Smooth muscle cell (in vitro differentiated cells): ENCODE measurements around the gene LYG1. TPM values are rescaled to one million over a fixed set of nuclear protein-coding genes. Genes with fewer than 3 reads are reported as not detected.
"Not testable (repeated sequence)": the region's sequence is repeated elsewhere in the genome, so short reads cannot be mapped to it uniquely, and the experiment has no call there.

Experiments
- DNase-seq: peaks from one replicate; lab custom pipeline; 2025; ENCODE audit not compliant: unreplicated experiment; lab: John Stamatoyannopoulos, UW
- H2AFZ ChIP-seq: fragments of 200-600 bp; sonication (generic); 2 replicates; pipeline ENCODE4 v1.6.0; 2016; ENCODE audit warnings: antibody characterized with exemption, low read depth, mild to moderate bottlenecking
- H3F3A ChIP-seq: fragments of 200-600 bp; sonication (generic); 2 replicates; pipeline ENCODE4 v1.6.0; 2017; ENCODE audit warnings: antibody characterized with exemption, low read depth
- H3K27ac ChIP-seq: fragments of 200-600 bp; sonication (generic); 2 replicates; pipeline ENCODE4 v1.5.1; 2016; ENCODE audit warnings: low read depth, mild to moderate bottlenecking
- H3K27me3 ChIP-seq: fragments of 200-600 bp; sonication (generic); 2 replicates; pipeline ENCODE4 v1.6.1; 2016; ENCODE audit warnings: low read depth, mild to moderate bottlenecking
- H3K36me3 ChIP-seq: fragments of 200-600 bp; sonication (generic); 2 replicates; pipeline ENCODE4 v1.5.1; 2016; ENCODE audit warnings: low read depth
- H3K4me1 ChIP-seq: fragments of 200-600 bp; sonication (generic); 2 replicates; pipeline ENCODE4 v1.5.1; 2016; ENCODE audit warnings: low read depth
- H3K4me2 ChIP-seq: fragments of 200-600 bp; sonication (generic); 2 replicates; pipeline ENCODE4 v1.6.0; 2016; ENCODE audit warnings: mild to moderate bottlenecking
- H3K4me3 ChIP-seq: fragments of 200-600 bp; sonication (generic); 2 replicates; pipeline ENCODE4 v1.5.1; 2016; ENCODE audit warnings: mild to moderate bottlenecking
- H3K79me2 ChIP-seq: fragments of 200-600 bp; sonication (generic); 2 replicates; pipeline ENCODE4 v1.6.0; 2016; ENCODE audit warnings: low read depth, mild to moderate bottlenecking
- H3K9ac ChIP-seq: fragments of 200-600 bp; sonication (generic); 2 replicates; pipeline ENCODE4 v1.6.0; 2016; ENCODE audit warnings: low read depth
- H3K9me3 ChIP-seq: fragments of 200-600 bp; sonication (generic); replicated peaks from 2 replicates; pipeline ENCODE4 v1.5.1; 2016; ENCODE audit warnings: low read depth
- H4K20me1 ChIP-seq: fragments of 200-600 bp; sonication (generic); 2 replicates; pipeline ENCODE4 v1.6.0; 2016; ENCODE audit warnings: low read depth
- WGBS: methylation state at CpG from one replicate; pipeline ENCODE4 v1.1.7; 2016; ENCODE audit warnings: low lambda C conversion rate; 5-methylcytosine and 5-hydroxymethylcytosine counted together
- polyA plus RNA-seq: library from polyadenylated mRNA; unstranded; fragments of >200 nt; fragmentation: Nextera tagmentation; extraction: Ambion mirVana; gene quantifications from 2 replicates; pipeline ENCODE4 v1.2.1, GENCODE V29; 2016
- total RNA-seq: library from RNA; depleted of rRNA; stranded (reverse); fragments of >200 nt; gene quantifications from 2 replicates; pipeline ENCODE4 v1.2.3, GENCODE V29; 2014
- TF ChIP-seq, protein P1 (sequence below): fragments of 200-600 bp; sonication (generic); IDR thresholded peaks from 2 replicates; pipeline ENCODE4 v1.5.1; 2017; ENCODE audit warnings: borderline replicate concordance, mild to moderate bottlenecking, antibody characterized with exemption; ENCODE audit not compliant: insufficient read depth, poor library complexity, severe bottlenecking

LYG1 gene
- total and polyA plus RNA-seq, 2 experiments from 2014 or later = 0.16 to 1.6 TPM

GRCh38 chr2:99297994-99298393, 3.0 kb downstream of the LYG1 start:
- H3K27ac ChIP-seq = no peak overlapping the region
- TF ChIP-seq, protein P1, sequence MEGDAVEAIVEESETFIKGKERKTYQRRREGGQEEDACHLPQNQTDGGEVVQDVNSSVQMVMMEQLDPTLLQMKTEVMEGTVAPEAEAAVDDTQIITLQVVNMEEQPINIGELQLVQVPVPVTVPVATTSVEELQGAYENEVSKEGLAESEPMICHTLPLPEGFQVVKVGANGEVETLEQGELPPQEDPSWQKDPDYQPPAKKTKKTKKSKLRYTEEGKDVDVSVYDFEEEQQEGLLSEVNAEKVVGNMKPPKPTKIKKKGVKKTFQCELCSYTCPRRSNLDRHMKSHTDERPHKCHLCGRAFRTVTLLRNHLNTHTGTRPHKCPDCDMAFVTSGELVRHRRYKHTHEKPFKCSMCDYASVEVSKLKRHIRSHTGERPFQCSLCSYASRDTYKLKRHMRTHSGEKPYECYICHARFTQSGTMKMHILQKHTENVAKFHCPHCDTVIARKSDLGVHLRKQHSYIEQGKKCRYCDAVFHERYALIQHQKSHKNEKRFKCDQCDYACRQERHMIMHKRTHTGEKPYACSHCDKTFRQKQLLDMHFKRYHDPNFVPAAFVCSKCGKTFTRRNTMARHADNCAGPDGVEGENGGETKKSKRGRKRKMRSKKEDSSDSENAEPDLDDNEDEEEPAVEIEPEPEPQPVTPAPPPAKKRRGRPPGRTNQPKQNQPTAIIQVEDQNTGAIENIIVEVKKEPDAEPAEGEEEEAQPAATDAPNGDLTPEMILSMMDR = no peak
- no peaks in the 10 kb centered on the region for H4K20me1 ChIP-seq
- H3K4me3 ChIP-seq = no peak overlapping the region
- H3K27me3 ChIP-seq = no peaks in the 10 kb centered on the region
- H3K9me3 ChIP-seq = no peaks in the 10 kb centered on the region
- DNase-seq = no peak
- H3K36me3 ChIP-seq = no peaks in the 10 kb centered on the region
- H2AFZ ChIP-seq = no peak overlapping the region
- H3K4me1 ChIP-seq = no peaks in the 10 kb centered on the region
- 70% methylated on average over 2 of the region's 2 CpGs for WGBS
- no peak overlapping the region for H3K9ac ChIP-seq
- no peak overlapping the region for H3K4me2 ChIP-seq
- no peaks in the 10 kb centered on the region for H3K79me2 ChIP-seq
- H3F3A ChIP-seq = no peaks in the 10 kb centered on the region

DNA sequence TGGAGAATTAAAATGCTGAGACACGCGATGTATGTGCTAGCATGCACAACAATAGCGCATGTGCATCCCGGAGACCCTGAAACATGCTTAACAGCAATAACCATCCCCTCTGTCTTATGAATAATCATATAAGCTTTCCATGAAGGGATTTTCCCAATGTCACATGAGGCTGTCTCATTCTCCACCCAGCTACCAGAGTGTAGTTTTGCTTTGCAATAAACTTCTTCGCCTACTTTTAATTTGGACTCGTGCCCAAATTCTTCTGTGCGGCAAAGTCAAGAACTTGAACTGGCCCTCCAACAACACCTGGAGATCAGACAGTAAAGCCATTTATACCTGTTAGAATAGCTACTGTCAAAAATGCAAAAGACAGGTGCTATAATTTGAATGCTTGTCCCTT, 15.5 kb downstream of the LYG1 start:
- Histone ChIP-seq H4K20me1 (no peaks in the 10 kb centered on the region), H3K9ac (no peak overlapping the region), H3K36me3 (peaks cover 8% of the 10 kb centered on the region), H3K4me2 (no peak overlapping the region), H3K9me3 (no peaks in the 10 kb centered on the region), H3K27me3 (no peaks in the 10 kb centered on the region), H3K4me1 (no peaks in the 10 kb centered on the region), H2AFZ (no peak overlapping the region), H3K27ac (no peak overlapping the region), H3K4me3 (no peak overlapping the region), H3F3A (no peaks in the 10 kb centered on the region), H3K79me2 (no peaks in the 10 kb centered on the region)
- TF ChIP-seq, protein P1 = no peak
- DNase-seq = no peak
- WGBS = 96% methylated on average over 7 of the region's 7 CpGs

GRCh38 chr2:99279969-99280695, 20.9 kb downstream of the LYG1 start:
- H3K9me3 ChIP-seq = peaks cover 4% of the 10 kb centered on the region
- no peaks in the 10 kb centered on the region for H3K79me2 ChIP-seq
- H3K4me2 ChIP-seq = no peak overlapping the region
- H3K9ac ChIP-seq = no peak overlapping the region
- H3K27me3 ChIP-seq = no peaks in the 10 kb centered on the region
- no peaks in the 10 kb centered on the region for H3F3A ChIP-seq
- TF ChIP-seq, protein P1 = no peak
- H3K4me3 ChIP-seq = no peak overlapping the region
- no peak for DNase-seq
- no peak overlapping the region for H2AFZ ChIP-seq
- no peak overlapping the region for H3K27ac ChIP-seq
- H3K36me3 ChIP-seq = peaks cover 8% of the 10 kb centered on the region
- H4K20me1 ChIP-seq = no peaks in the 10 kb centered on the region
- H3K4me1 ChIP-seq = no peaks in the 10 kb centered on the region

DNA sequence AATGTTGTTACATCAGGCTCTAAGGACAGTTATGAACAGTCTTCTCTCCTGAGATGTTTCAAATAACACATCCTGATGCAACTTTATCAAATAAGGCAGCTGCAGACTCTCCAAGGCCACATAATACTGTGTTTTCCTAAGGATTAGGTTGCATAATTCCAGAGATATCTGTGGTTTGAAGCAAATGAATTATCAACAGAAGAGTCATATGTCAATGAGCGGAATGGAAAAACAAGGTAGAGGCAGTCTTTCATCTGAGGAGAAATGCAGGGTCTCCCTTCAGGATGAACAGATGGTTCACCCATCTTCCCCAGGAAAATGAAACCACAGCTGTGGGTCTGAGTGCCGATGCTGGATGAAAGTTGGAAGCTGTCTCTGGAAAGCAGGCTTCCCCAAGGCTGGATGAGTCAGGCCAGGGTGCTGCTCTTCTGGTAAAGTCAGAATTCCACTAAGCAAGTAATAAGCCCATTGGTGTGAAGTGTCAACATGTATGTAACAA, 22.2 kb downstream of the LYG1 start:
- Histone ChIP-seq H3K4me3 (no peak overlapping the region), H3K79me2 (no peaks in the 10 kb centered on the region), H4K20me1 (no peaks in the 10 kb centered on the region), H3K9me3 (peaks cover 4% of the 10 kb centered on the region), H3K27me3 (no peaks in the 10 kb centered on the region), H3K36me3 (peaks cover under 1% of the 10 kb centered on the region), H3K4me2 (peak overlapping the region; percentile 2), H3F3A (no peaks in the 10 kb centered on the region), H3K9ac (no peak overlapping the region), H3K27ac (peak overlapping the region; percentile 2), H3K4me1 (no peaks in the 10 kb centered on the region), H2AFZ (no peak overlapping the region)
- no peak for DNase-seq
- WGBS = 31% methylated on average over 2 of the region's 2 CpGs
- TF ChIP-seq, protein P1 = no peak

- H3F3A ChIP-seq, H3K4me1 ChIP-seq, H4K20me1 ChIP-seq, H3K27me3 ChIP-seq, H3K9me3 ChIP-seq, H3K4me3 ChIP-seq, H2AFZ ChIP-seq, DNase-seq, H3K79me2 ChIP-seq, H3K36me3 ChIP-seq, H3K27ac ChIP-seq, H3K9ac ChIP-seq: not testable (repeated sequence)
- H3K4me2 ChIP-seq = peak overlapping the region; percentile 2
- 87% methylated on average over 5 of the region's 5 CpGs for WGBS
Observed at GRCh38 chr2:99278195-99278765, 22.7 kb downstream of the LYG1 start.
